HG02885 (cell line): ENCODE measurements around the gene RABEP1.
A peak's percentile ranks its signal among the peaks of the same experiment; 100 is the strongest.
"Not testable (repeated sequence)": the region's sequence is repeated elsewhere in the genome, so short reads cannot be mapped to it uniquely, and the experiment has no call there.

Source experiments
- ATAC-seq: cut with Tn5 transposase; IDR thresholded peaks from one replicate; pipeline ENCODE4 v1.9.1; 2021; ENCODE audit warnings: mild to moderate bottlenecking; ENCODE audit not compliant: unreplicated experiment, poor library complexity

The RABEP1 gene

GRCh38 chr17:5418858-5419355 lies 136.8 kb downstream of the RABEP1 start:
- peak; percentile 38 for ATAC-seq

DNA sequence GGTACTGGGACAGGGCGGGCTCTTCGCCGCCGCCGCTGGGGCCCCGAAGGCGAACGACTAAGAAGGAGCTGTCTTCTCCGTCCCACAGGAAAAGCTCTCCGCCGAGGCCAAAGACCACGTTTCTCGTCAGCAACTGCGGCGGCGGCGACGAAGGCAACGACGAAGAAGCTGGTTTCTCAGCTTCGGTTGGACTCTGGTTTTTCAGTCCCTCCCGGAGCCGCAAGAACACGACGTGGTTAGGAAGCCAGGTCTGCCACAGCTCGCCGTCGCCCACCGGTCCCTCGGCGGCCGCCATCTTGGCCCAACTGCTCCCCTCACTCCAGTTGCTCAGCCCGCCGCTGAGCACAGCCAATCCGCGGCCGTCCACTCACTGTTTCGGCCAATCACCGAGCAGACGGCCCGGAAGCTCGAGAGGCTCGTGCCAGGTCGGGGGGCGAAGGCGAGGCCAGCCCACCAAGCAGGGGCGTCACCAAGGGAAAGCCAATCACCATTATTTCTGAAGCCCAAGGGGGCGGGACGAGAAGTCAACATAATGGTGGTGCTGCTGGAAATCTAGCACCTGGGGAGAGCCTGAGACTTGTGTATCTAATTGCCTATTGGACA lies 137.4 kb downstream of the RABEP1 start, which contains the start of gene NUP88:
NUP88 (minus strand) TSS at position 307 of the 603 bp plus-strand sequence; CDS start at position 295, 12 bp downstream.
- ATAC-seq = peak; percentile 91

- peak; percentile 57 for ATAC-seq
Measured at GRCh38 chr17:5419959-5420653, 138.0 kb downstream of the RABEP1 start, which contains the start of gene RPAIN. TSS of gene RPAIN (plus strand) at chr17:5420182. CDS start at chr17:5420211, 29 bp downstream.

DNA sequence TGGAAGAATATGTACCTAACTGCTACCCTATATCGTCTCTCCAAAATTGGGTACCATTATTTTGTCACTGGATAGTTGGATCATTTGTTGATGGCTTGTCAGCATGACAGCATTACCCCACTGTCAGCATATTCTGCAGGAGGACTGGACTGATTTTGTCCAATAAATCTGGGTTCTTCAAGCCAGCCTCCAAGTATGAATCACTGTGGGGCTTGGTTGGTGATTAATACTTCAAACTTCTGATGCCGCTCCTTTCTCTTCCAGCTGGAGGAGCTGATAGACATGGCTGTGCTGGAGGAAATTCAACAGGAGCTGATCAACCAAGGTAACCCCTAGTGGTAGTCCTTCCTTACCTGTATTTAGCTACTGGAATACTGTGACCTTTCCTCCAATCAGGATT lies 140.4 kb downstream of the RABEP1 start:
- ATAC-seq = no peak

DNA sequence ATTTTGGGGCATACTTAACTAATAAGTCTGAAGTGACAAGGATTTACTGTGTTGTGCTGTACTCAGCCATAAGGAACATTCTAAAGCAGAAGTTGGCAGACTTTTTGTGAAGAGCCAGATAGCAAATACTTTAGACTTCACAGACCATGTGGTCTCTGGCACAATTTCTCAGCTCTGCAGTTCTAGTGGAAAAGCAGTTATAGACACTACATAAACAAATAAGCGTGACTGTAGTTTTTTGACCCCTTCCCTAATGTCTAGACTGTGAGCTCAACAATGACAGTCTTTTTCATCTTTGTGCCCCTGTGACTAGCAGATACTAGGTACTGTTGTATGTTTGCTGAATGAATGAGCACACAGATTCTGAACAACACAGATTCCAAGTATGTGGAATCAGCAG lies 142.8 kb downstream of the RABEP1 start:
- ATAC-seq = no peak

GRCh38 chr17:5425826-5426225 lies 143.7 kb downstream of the RABEP1 start:
- ATAC-seq = no peak

DNA sequence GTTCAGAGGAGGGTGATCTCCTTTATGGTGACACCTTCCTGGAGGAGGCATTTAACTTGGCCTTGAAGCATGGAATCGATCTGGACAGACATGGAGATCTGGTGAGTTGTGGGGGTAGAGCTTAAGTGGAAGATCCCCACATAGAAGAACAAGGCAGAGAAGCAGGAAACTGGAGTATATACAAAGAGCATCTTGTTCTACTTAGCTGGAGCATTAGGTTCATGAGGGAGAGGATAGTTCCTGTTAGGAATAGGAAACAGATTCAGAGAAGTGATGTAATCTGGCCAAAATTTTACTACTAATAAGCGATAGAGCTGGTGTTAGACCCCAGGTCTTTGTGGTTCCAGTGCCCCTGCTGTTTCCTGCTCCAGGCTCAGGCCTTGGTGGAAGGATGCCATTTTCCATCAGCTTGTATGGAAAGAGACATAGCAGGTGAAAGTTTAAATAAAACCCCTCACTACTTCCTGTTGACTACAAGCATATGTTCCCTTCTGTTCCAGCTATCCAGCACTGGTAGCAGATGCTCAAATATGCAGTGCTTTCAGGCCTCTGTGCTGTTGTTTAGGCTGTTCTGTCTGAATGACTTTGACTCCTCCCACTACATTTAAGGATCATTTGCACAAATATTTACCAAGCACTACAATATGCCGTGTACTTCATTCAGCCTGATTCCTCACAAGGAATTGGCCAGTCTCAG lies 147.3 kb downstream of the RABEP1 start:
- no peak for ATAC-seq

DNA sequence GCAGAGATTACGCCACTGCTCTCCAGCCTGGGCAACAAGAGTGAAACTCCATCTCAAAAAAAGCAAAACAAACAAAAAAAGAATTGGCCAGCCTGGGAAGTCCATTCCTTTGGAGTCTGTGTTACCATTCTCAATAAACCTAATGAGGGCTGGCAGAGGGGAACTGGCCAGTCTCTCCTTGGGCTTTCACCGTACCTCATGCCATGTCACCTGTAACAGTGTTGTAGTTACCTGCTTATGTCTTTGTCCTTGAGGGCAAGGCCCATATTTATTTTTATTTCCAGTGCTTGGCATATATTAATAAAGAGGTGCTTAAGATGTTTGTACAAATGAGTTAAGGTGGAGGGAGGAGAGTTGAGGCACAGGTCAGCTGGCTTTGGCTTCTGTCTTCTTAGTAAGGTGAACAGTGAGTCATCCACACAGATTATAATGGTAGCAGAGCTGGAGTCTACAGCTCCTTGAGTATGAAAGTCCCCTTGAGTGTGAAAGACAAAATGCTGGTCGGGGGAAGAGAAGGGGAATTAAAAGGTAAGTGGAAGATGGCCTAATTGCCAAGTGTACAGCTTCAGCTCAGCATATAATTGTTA lies 148.4 kb downstream of the RABEP1 start:
- ATAC-seq = no peak

GRCh38 chr17:5431234-5431633 lies 149.2 kb downstream of the RABEP1 start:
- not testable (repeated sequence) for ATAC-seq

- ATAC-seq = no peak
Measured at GRCh38 chr17:5431949-5432556, 150.0 kb downstream of the RABEP1 start.

DNA sequence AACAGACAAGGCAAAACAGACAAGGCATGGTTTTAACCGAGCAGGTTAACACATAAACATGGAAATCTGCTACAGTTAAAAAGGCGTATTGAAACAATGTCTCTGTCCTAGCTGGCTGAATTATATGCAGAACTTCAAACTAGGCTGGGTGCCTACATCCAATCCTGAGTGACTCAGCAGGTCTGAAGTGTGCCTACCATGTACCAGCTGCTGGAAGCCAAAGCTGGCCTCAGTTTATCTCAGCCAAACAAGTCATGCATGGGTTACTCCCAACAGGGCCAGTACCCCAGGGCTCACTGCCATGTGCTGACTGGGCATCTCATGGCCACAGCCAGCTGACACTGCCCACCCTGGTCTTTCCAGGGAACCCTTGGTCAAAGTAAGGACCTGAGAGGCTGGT lies 152.9 kb downstream of the RABEP1 start:
- no peak for ATAC-seq
